Ishikawa (cell line): ENCODE measurements around the gene RECK.

Experiments used
- CEBPB ChIP-seq: IDR thresholded peaks from 2 replicates; pipeline ENCODE4 v1.6.1; 2012
- CREB1 ChIP-seq: IDR thresholded peaks from 2 replicates; pipeline ENCODE4 v1.6.1; 2012; ENCODE audit warnings: low read depth
- EGR1 ChIP-seq: IDR thresholded peaks from 2 replicates; pipeline ENCODE4 v1.6.1; 2012
- EP300 ChIP-seq: IDR thresholded peaks from 2 replicates; pipeline ENCODE4 v1.6.1; 2012; ENCODE audit warnings: borderline replicate concordance
- FOXM1 ChIP-seq: IDR thresholded peaks from 2 replicates; pipeline ENCODE4 v1.6.1; 2012; ENCODE audit warnings: low read depth, borderline replicate concordance
- MAX ChIP-seq: IDR thresholded peaks from 2 replicates; pipeline ENCODE4 v1.6.1; 2012
- NFIC ChIP-seq: IDR thresholded peaks from 2 replicates; pipeline ENCODE4 v1.6.1; 2012
- RAD21 ChIP-seq: IDR thresholded peaks from 2 replicates; pipeline ENCODE4 v1.6.1; 2012; ENCODE audit warnings: low read depth
- TAF1 ChIP-seq: IDR thresholded peaks from 2 replicates; pipeline ENCODE4 v1.6.1; 2012; ENCODE audit warnings: low read depth, mild to moderate bottlenecking
- TCF12 ChIP-seq: IDR thresholded peaks from 2 replicates; pipeline ENCODE4 v1.6.1; 2012; ENCODE audit warnings: low read depth
- TEAD4 ChIP-seq: IDR thresholded peaks from 2 replicates; pipeline ENCODE4 v1.6.1; 2012
- USF1 ChIP-seq: IDR thresholded peaks from 2 replicates; pipeline ENCODE4 v1.6.1; 2012
- YY1 ChIP-seq: IDR thresholded peaks from 2 replicates; pipeline ENCODE4 v1.6.1; 2012; ENCODE audit warnings: low read depth
- ZBTB7A ChIP-seq: IDR thresholded peaks from 2 replicates; pipeline ENCODE4 v1.6.1; 2012; ENCODE audit warnings: low read depth
- TF ChIP-seq, protein P1 (sequence below): IDR thresholded peaks from 2 replicates; pipeline ENCODE4 v1.6.1; 2012; ENCODE audit warnings: low read depth, mild to moderate bottlenecking

The RECK gene

GRCh38 chr9:36029202-36029601 lies 7.5 kb upstream of the RECK start:
- no peak for TF ChIP-seq EGR1
- TF ChIP-seq, protein P1, sequence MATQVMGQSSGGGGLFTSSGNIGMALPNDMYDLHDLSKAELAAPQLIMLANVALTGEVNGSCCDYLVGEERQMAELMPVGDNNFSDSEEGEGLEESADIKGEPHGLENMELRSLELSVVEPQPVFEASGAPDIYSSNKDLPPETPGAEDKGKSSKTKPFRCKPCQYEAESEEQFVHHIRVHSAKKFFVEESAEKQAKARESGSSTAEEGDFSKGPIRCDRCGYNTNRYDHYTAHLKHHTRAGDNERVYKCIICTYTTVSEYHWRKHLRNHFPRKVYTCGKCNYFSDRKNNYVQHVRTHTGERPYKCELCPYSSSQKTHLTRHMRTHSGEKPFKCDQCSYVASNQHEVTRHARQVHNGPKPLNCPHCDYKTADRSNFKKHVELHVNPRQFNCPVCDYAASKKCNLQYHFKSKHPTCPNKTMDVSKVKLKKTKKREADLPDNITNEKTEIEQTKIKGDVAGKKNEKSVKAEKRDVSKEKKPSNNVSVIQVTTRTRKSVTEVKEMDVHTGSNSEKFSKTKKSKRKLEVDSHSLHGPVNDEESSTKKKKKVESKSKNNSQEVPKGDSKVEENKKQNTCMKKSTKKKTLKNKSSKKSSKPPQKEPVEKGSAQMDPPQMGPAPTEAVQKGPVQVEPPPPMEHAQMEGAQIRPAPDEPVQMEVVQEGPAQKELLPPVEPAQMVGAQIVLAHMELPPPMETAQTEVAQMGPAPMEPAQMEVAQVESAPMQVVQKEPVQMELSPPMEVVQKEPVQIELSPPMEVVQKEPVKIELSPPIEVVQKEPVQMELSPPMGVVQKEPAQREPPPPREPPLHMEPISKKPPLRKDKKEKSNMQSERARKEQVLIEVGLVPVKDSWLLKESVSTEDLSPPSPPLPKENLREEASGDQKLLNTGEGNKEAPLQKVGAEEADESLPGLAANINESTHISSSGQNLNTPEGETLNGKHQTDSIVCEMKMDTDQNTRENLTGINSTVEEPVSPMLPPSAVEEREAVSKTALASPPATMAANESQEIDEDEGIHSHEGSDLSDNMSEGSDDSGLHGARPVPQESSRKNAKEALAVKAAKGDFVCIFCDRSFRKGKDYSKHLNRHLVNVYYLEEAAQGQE: no peak
- no peak for TF ChIP-seq EP300
- no peak for TF ChIP-seq TEAD4
- no peak for TF ChIP-seq YY1
- no peak for TF ChIP-seq FOXM1
- no peak for TF ChIP-seq RAD21
- TF ChIP-seq NFIC: no peak
- no peak for TF ChIP-seq TAF1
- no peak for TF ChIP-seq TCF12
- no peak for TF ChIP-seq USF1
- no peak for TF ChIP-seq CREB1
- no peak for TF ChIP-seq CEBPB
- TF ChIP-seq ZBTB7A: no peak
- no peak for TF ChIP-seq MAX

GRCh38 chr9:36029765-36030528 lies 6.8 kb upstream of the RECK start:
- TF ChIP-seq CEBPB: peak; percentile 91
- no peak for TF ChIP-seq NFIC

GRCh38 chr9:36030871-36031270 lies 5.8 kb upstream of the RECK start:
- TF ChIP-seq TCF12 (no peak), RAD21 (no peak), FOXM1 (no peak), CEBPB (no peak), CREB1 (no peak), TAF1 (no peak), MAX (no peak), NFIC (no peak), USF1 (no peak), TEAD4 (no peak), YY1 (no peak), EGR1 (no peak), EP300 (no peak), ZBTB7A (no peak)
- TF ChIP-seq, protein P1: no peak

- TF ChIP-seq TCF12 (no peak), TAF1 (no peak), FOXM1 (no peak), EP300 (no peak), RAD21 (no peak), CEBPB (no peak), MAX (no peak), YY1 (no peak), NFIC (no peak), TEAD4 (no peak)
- TF ChIP-seq, protein P1: no peak
These were observed 4.7 kb upstream of the RECK start for GRCh38 chr9:36031774-36032555.
